Measurements from ENCODE around the gene ACTR1A.
"Not testable (repeated sequence)": the region's sequence is repeated elsewhere in the genome, so short reads cannot be mapped to it uniquely, and the experiment has no call there.

The ACTR1A gene

GRCh38 chr10:102502337-102503151, at the start of gene ACTR1A:
ACTR1A (minus strand) TSS chr10:102502712; CDS start chr10:102502647, 65 bp downstream.
- in situ Hi-C loops (cut with HindIII; ENCODE audit: low pct_unique_long_range_greater_than_20kb, low sequenced_read_pairs) = no loop called here
- TF ChIP-seq JUND (IDR thresholded peaks at IDR 0.05; ENCODE audit: low read depth) = no peak
- peak; percentile 80 to 100 for DNase-seq (ENCODE audit: low read depth in 1 of 2, low spot score in 1 of 2)

DNA sequence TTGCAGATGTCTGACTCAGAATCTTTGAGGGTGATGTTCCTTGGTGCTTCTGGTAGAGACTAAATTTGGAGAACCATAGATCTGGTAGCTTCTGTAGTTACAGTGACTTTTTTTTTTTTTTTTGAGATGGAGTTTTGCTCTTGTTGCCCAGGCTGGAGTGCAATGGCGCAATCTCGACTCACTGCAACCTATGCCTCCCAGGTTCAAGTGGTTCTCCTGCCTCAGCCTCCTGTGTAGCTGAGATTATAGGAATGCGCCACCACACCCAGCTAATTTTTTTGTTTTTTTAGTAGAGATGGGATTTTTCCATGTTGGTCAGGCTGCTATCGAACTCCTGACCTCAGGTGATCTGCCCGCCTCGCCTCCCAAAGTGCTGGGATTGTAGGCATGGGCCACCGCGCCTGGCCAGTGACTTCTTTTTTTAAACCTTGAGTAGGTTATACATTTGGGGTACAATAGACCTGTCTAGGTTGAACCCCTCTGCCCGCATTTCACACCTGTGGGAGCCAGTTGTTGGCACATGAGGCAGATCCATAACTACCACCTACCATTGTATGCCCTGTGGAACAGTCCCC, 48.2 kb upstream of the ACTR1A start:
- DNase-seq (ENCODE audit: low read depth in 1 of 2, low spot score in 1 of 2) = no peak
- no peak for TF ChIP-seq JUND (IDR thresholded peaks at IDR 0.05; ENCODE audit: low read depth)
- in situ Hi-C loops (cut with HindIII; ENCODE audit: low pct_unique_long_range_greater_than_20kb, low sequenced_read_pairs) = no loop called here

- in situ Hi-C loops (cut with HindIII; ENCODE audit: low pct_unique_long_range_greater_than_20kb, low sequenced_read_pairs) = no loop called here
- no peak for DNase-seq (ENCODE audit: low read depth in 1 of 2, low spot score in 1 of 2)
- no peak for TF ChIP-seq JUND (IDR thresholded peaks at IDR 0.05; ENCODE audit: low read depth)
These were observed 47.0 kb upstream of the ACTR1A start for GRCh38 chr10:102549549-102549948.

DNA sequence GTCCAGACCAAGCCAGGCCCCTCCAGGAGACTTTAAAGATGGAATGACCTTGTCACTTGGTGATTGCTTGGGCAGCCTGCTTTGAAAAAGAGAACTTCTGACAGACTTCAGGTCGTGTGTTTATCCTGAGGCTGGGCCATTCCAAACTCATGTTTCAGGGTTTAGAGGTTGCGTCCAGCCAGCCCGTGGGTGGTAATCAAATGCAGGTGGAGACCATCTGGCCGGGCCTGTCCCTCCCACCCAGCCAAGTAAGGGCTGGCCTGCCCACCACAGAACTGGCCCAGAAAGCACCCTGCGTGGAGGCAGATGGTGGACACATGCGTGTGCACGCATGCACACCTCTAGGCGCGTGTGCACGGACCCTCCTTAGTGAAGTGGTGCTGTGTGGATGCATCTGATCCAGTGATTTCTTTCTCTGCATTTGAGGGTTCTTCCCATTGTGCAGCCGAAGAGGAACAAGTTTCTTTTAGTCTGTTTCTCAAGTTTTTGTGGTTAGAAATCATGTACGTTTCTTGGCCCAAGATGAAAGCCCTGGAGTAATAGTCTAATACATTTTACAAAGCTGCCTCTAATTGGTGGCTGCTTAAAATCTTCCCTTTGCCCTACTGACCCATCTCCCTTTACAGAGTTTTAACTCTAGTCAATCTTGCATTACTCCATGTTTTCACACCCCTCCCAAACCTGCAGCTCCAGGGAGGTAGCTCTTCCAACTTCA, 44.3 kb upstream of the ACTR1A start:
- DNase-seq (ENCODE audit: low read depth in 1 of 2, low spot score in 1 of 2) = no peak
- in situ Hi-C loops (cut with HindIII; ENCODE audit: low pct_unique_long_range_greater_than_20kb, low sequenced_read_pairs) = no loop called here
- no peak for TF ChIP-seq JUND (IDR thresholded peaks at IDR 0.05; ENCODE audit: low read depth)

GRCh38 chr10:102545997-102546396, 43.5 kb upstream of the ACTR1A start:
- DNase-seq (ENCODE audit: low read depth in 1 of 2, low spot score in 1 of 2) = no peak
- in situ Hi-C loops (cut with HindIII; ENCODE audit: low pct_unique_long_range_greater_than_20kb, low sequenced_read_pairs) = no loop called here
- TF ChIP-seq JUND (IDR thresholded peaks at IDR 0.05; ENCODE audit: low read depth) = no peak

DNA sequence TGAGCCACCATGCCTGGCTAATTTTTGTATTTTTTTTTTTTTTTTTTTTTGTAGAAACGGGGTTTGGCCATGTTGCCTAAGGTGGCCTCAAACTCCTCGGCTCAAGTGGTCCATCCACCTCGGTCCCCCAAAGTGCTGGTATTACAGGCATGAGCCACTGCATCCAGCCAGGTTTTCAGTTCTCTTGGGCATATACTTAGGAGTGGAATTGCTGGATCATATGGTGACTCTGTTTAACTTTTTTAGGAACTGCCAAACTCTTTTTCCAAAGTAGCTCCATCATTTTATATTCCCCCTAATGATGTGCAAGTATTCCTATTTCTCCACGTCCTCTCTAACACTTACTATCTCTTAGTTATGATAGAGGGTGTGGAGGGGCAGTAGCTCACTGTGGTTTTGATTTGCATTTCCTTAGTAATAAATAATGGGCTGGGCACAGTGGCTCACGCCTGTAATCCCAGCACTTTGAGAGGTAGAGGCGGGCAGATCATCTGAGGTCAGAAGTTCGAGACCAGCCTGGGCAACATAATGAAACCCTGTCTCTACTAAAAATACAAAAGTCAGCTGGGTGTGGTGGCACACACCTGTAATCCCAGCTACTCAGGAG, 42.9 kb upstream of the ACTR1A start:
- DNase-seq (ENCODE audit: low read depth in 1 of 2, low spot score in 1 of 2) = no peak
- in situ Hi-C loops (cut with HindIII; ENCODE audit: low pct_unique_long_range_greater_than_20kb, low sequenced_read_pairs) = no loop called here
- no peak for TF ChIP-seq JUND (IDR thresholded peaks at IDR 0.05; ENCODE audit: low read depth)

- no peak for DNase-seq (ENCODE audit: low read depth in 1 of 2, low spot score in 1 of 2)
- no peak for TF ChIP-seq JUND (IDR thresholded peaks at IDR 0.05; ENCODE audit: low read depth)
- in situ Hi-C loops (cut with HindIII; ENCODE audit: low pct_unique_long_range_greater_than_20kb, low sequenced_read_pairs) = no loop called here
These were observed 40.4 kb upstream of the ACTR1A start for GRCh38 chr10:102542800-102543418.

DNA sequence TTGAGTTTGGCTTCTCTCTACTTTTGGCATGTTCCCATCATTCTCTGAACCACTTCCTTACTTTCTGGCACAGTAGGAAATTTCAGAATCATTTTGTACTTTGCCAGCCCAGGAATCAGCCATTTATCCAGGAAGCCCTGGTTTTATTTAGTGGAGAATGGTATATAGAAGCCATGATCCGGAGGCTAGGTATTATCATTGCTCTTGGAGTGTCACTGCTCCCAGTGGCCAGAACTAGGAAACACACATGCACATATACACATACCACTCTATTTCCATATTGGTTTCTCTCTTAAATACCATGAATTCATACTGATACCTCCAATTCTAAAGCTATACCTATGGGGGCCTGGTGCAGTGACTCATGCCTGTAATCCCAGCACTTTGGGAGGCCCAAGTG, 37.5 kb upstream of the ACTR1A start:
- peak in 1 of 2 experiments; percentile 41 for DNase-seq (ENCODE audit: low read depth in 1 of 2, low spot score in 1 of 2)
- no peak for TF ChIP-seq JUND (IDR thresholded peaks at IDR 0.05; ENCODE audit: low read depth)
- in situ Hi-C loops (cut with HindIII; ENCODE audit: low pct_unique_long_range_greater_than_20kb, low sequenced_read_pairs) = no loop called here

DNA sequence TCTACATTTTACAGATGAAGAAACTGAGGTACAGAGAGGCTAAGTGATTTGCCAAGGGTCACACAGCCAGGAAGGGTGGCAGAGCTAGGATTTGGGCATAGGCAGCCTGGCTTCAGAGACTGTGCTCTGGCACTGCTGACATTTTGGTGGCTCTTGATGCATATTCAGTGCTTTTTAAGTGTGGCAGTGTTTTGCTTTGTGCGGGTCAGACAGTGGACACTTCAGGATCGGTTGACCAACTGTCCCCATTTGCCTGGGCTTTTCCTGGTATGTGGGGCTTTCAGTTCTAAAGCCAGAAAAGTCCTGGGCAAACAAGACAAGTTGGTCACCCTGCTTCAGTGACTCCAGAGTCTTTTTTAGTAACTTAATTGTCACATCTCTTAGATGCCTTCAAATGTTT, 36.3 kb upstream of the ACTR1A start:
- in situ Hi-C loops (cut with HindIII; ENCODE audit: low pct_unique_long_range_greater_than_20kb, low sequenced_read_pairs) = no loop called here
- DNase-seq (ENCODE audit: low read depth in 1 of 2, low spot score in 1 of 2) = no peak
- TF ChIP-seq JUND (IDR thresholded peaks at IDR 0.05; ENCODE audit: low read depth) = no peak

- TF ChIP-seq JUND (IDR thresholded peaks at IDR 0.05; ENCODE audit: low read depth) = no peak
- in situ Hi-C loops (cut with HindIII; ENCODE audit: low pct_unique_long_range_greater_than_20kb, low sequenced_read_pairs) = no loop called here
- no peak for DNase-seq (ENCODE audit: low read depth in 1 of 2, low spot score in 1 of 2)
These were observed 35.4 kb upstream of the ACTR1A start for GRCh38 chr10:102537948-102538347.

DNA sequence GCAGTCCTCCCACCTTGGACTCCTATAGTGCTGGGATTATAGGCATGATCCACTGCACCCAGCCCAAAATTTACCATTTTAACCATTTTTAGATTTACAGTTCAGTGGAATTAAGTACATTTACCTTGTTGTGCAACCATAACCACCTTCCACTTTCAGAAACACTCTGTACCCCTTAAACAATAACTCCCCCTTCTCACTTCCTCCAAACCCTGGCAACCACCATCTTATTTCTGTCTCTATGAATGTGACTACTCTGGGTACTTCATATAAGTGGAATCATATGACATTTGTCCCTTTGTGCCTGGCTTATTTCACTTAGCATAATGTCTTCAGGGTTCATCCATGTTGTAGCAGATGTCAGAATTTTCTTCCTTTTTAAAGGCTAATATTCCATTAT, 34.9 kb upstream of the ACTR1A start:
- in situ Hi-C loops (cut with HindIII; ENCODE audit: low pct_unique_long_range_greater_than_20kb, low sequenced_read_pairs) = no loop called here
- no peak for DNase-seq (ENCODE audit: low read depth in 1 of 2, low spot score in 1 of 2)
- no peak for TF ChIP-seq JUND (IDR thresholded peaks at IDR 0.05; ENCODE audit: low read depth)

DNA sequence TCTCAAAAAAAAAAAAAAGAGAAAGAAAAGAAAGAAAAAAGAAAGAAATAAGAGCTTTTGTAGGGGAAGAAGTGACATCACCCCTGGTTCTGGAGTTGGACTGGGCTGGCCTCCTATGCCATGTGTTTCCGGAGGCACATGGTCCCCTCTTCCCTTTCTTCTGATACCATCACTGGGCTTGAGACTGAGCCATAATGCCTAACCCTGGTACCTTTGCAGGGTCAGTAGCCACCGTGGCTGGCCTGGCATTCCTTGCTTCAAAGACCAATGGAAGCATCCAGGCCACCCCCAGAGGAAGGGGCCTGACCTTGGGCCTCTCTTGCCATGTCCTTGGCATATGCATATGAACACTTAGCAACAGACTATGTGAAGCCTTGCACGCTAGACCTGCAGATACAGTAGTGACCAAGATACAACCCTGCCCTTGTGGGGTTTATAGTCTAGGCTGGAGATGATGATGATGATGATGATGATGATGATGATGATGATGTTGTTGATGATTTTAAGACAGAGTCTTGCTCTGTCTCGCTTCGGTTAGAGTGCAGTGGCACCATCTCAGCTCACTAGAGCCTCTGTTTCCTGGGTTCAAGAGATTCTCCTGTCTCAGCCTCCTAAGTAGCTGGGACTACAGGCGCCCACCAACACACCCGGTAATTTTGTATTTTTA, 33.1 kb upstream of the ACTR1A start:
- TF ChIP-seq JUND (IDR thresholded peaks at IDR 0.05; ENCODE audit: low read depth) = no peak
- in situ Hi-C loops (cut with HindIII; ENCODE audit: low pct_unique_long_range_greater_than_20kb, low sequenced_read_pairs) = no loop called here

DNA sequence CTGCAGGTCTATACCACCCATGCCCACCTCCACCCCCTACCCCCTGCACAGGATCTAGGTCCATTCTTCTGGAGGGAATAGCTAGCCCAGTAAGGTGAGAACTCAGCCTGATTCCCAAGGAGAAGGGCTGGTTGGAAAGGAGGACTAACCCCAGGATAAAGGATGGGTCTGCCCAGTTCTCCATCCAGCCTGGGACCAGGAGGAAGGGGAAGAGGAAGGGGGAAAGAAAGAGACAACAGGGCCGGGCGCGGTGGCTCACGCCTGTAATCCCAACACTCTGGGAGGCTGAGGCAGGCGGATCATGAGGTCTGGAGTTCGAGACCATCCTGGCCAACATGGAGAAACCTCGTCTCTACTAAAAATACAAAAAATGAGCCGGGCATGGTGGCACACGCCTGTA, 32.5 kb upstream of the ACTR1A start:
- DNase-seq (ENCODE audit: low read depth in 1 of 2, low spot score in 1 of 2); in situ Hi-C loops (cut with HindIII; ENCODE audit: low pct_unique_long_range_greater_than_20kb, low sequenced_read_pairs): not testable (repeated sequence)

More for the DNA sequence above, 33.1 kb upstream of the ACTR1A start:
- no peak for DNase-seq (ENCODE audit: low read depth in 1 of 2, low spot score in 1 of 2)

Data from T47D (cell line).